ENCODE measurements around the gene EMC8. TPM values are rescaled to one million over a fixed set of nuclear protein-coding genes. Genes with fewer than 3 reads are reported as not detected.
A peak's percentile ranks its signal among the peaks of the same experiment; 100 is the strongest.

EMC8 gene
- total and polyA plus RNA-seq, 10 of the 15 experiments (the other 5 are each of a cell fraction or from before 2014, with no cell fraction given): 7.8 to 62.0 (median 33.5) TPM

- TF ChIP-seq ZNF217 (IDR thresholded peaks at IDR 0.05) (no peak), ZBED1 (IDR thresholded peaks at IDR 0.05; ENCODE audit: borderline replicate concordance) (no peak), SMAD5 (IDR thresholded peaks at IDR 0.05; ENCODE audit: low read depth) (no peak), SMC3 (IDR thresholded peaks at IDR 0.05; ENCODE audit: borderline replicate concordance, low read length) (no peak), ZNF274 (IDR thresholded peaks at IDR 0.05; ENCODE audit: insufficient read depth, insufficient read length) (no peak)
Observed at GRCh38 chr16:85796599-85796998, 2.7 kb downstream of the EMC8 start (continued).

GRCh38 chr16:85796152-85796551 lies 3.2 kb downstream of the EMC8 start:
- CTCF ChIA-PET: no interaction called here
- 88% methylated on average over 6 of the region's 6 CpGs for WGBS (ENCODE audit: insufficient coverage, insufficient replicate concordance, low lambda C conversion rate, missing lambda C conversion rate)
- no peak overlapping the region for H3K4me2 ChIP-seq (ENCODE audit: control insufficient read depth, insufficient read depth)
- in situ Hi-C loops (cut with MboI): no loop called here
- no TSS peak for BruUV-seq (replicated peaks)
- no peak overlapping the region for H3K27ac ChIP-seq (ENCODE audit: control insufficient read depth, insufficient read depth)
- FAIRE-seq (peak; percentile 27), DNase-seq (ENCODE audit: low read depth, low spot score) (no peak), ATAC-seq (no peak)
- no peaks in the 10 kb centered on the region for H4K20me1 ChIP-seq (ENCODE audit: control insufficient read depth, insufficient read depth)
- peaks cover 7% of the 10 kb centered on the region in 2 experiments; a peak in 3 of 4 replicates for H3K36me3 ChIP-seq (ENCODE audit: control insufficient read depth in 2 of 2, insufficient read depth in 2 of 2, low read length in 1 of 2)
- intact Hi-C loops (cut with micrococcal nuclease; ENCODE audit: unreplicated experiment): no loop called here
- H3K9ac ChIP-seq (ENCODE audit: control insufficient read depth, insufficient read depth, low read length): no peak overlapping the region
- RAD21 ChIA-PET (ENCODE audit: unreplicated experiment): no interaction called here
- no peak for TF ChIP-seq KAT2A (conservative IDR thresholded peaks at IDR 0.05; ENCODE audit: control insufficient read depth, low read depth, low read length)
- no peak for TF ChIP-seq MTA3 (IDR thresholded peaks at IDR 0.05; ENCODE audit: borderline replicate concordance, low read length)
- no peak for TF ChIP-seq BMI1 (IDR thresholded peaks at IDR 0.05; ENCODE audit: borderline replicate concordance)
- TF ChIP-seq IRF3 (IDR thresholded peaks at IDR 0.05): no peak
- TF ChIP-seq STAT1 (conservative IDR thresholded peaks at IDR 0.05): no peak
- no peak for TF ChIP-seq POLR2A (IDR thresholded peaks at IDR 0.05; ENCODE audit: low read depth, low read length)
- no peak for TF ChIP-seq ETV6 (conservative IDR thresholded peaks at IDR 0.05 in 1 of 2, IDR thresholded peaks at IDR 0.05 in 1 of 2; ENCODE audit: borderline replicate concordance in 1 of 2, low read depth in 1 of 2)
- no peaks in the 10 kb centered on the region for H3K27me3 ChIP-seq (replicated peaks in 1 of 2; ENCODE audit: control insufficient read depth in 2 of 2, insufficient read depth in 2 of 2, low read length in 1 of 2)
- H3K4me1 ChIP-seq (ENCODE audit: control insufficient read depth, insufficient read depth, low read length): no peaks in the 10 kb centered on the region; the same call in 1 of the 2 replicates
- no peak overlapping the region; the same call in 1 of the 2 replicates for H3K4me3 ChIP-seq
- SMC1A ChIA-PET (ENCODE audit: uncharacterized antibody, unreplicated experiment): no interaction called here
- POLR2A ChIA-PET: no interaction called here
- H3K9me3 ChIP-seq (replicated peaks; ENCODE audit: control insufficient read depth, insufficient read depth, low read length): no peaks in the 10 kb centered on the region
- H3K79me2 ChIP-seq (ENCODE audit: control insufficient read depth, insufficient read depth, low read length): peaks cover 55% of the 10 kb centered on the region
- H2AFZ ChIP-seq (ENCODE audit: control insufficient read depth, low read depth, low read length): no peak overlapping the region

Data from GM12878 (cell line).